GM12878 (cell line): ENCODE results near the gene NHS. TPM values are rescaled to one million over a fixed set of nuclear protein-coding genes. Genes with fewer than 3 reads are reported as not detected.

Source experiments
- ATAC-seq: fragments of 200-7000 bp; cut with Tn5 transposase; 3 replicates; pipeline ENCODE4 v1.9.1; 2020; ENCODE audit warnings: mild to moderate bottlenecking, moderate library complexity
- BruUV-seq: library from RNA; stranded (reverse); fragments of 400-500 nt; replicated peaks from 2 replicates; lab custom pipeline; 2021; lab: Mats Ljungman, UMichigan
- CTCF ChIA-PET: fragments of 300-600 bp; sonication (Branson Sonifier 250); formaldehyde crosslinking; extraction: SDS; loops from one replicate; lab custom pipeline; 2021; ENCODE audit warnings: inconsistent platforms; lab: Yijun Ruan, JAX
- POLR2A ChIA-PET: fragments of 350-600 bp; formaldehyde crosslinking; extraction: SDS; loops from one replicate; lab custom pipeline; 2021; ENCODE audit warnings: inconsistent platforms; lab: Charles Lee
- RAD21 ChIA-PET: fragments of 300-600 bp; sonication (Branson Sonifier 250); formaldehyde crosslinking; loops from one replicate; lab custom pipeline; 2023; ENCODE audit warnings: antibody characterized with exemption; ENCODE audit not compliant: unreplicated experiment; lab: Charles Lee
- SMC1A ChIA-PET: fragments of 300-600 bp; sonication (Branson Sonifier 250); formaldehyde crosslinking; loops from one replicate; lab custom pipeline; 2023; ENCODE audit not compliant: unreplicated experiment, uncharacterized antibody; lab: Charles Lee
- DNase-seq: peaks from one replicate; pipeline ENCODE4 v3.0.0-alpha.2; 2011; ENCODE audit warnings: low read depth, low spot score
- FAIRE-seq: peaks from 3 replicates; lab custom pipeline; 2011; peaks lifted over from hg19 to GRCh38; lab: Jason Lieb, UNC
- H2AFZ ChIP-seq: 2 replicates; pipeline ENCODE4 v1.6.0; 2011; ENCODE audit warnings: low read depth, low read length, control low read depth; ENCODE audit not compliant: control insufficient read depth
- H3K27ac ChIP-seq: 2 replicates; pipeline ENCODE4 v1.5.1; 2011; ENCODE audit warnings: control low read depth; ENCODE audit not compliant: control insufficient read depth, insufficient read depth
- H3K27me3 ChIP-seq, 2 experiments: replicated peaks in 1 of 2; 2 replicates each; pipeline versions ENCODE4 v1.6.0 to v1.6.1; 2011; ENCODE audit warnings: low read length in 1 of 2; ENCODE audit not compliant: control insufficient read depth in 2 of 2, insufficient read depth in 2 of 2
- H3K36me3 ChIP-seq, 2 experiments: 2 replicates each; pipeline ENCODE4 v1.5.1; 2011; ENCODE audit warnings: low read length in 1 of 2; ENCODE audit not compliant: control insufficient read depth in 2 of 2, insufficient read depth in 2 of 2
- H3K4me1 ChIP-seq: 2 replicates; pipeline ENCODE4 v1.6.1; 2011; ENCODE audit warnings: mild to moderate bottlenecking, low read length, moderate library complexity, mixed read lengths; ENCODE audit not compliant: control insufficient read depth, insufficient read depth
- H3K4me2 ChIP-seq: 2 replicates; pipeline ENCODE4 v1.6.0; 2011; ENCODE audit warnings: control low read depth; ENCODE audit not compliant: control insufficient read depth, insufficient read depth
- H3K4me3 ChIP-seq: fragments of 200-600 bp; sonication (generic); 2 replicates; pipeline ENCODE4 v1.5.1; 2016
- H3K79me2 ChIP-seq: 2 replicates; pipeline ENCODE4 v1.6.0; 2011; ENCODE audit warnings: low read length; ENCODE audit not compliant: control insufficient read depth, insufficient read depth
- H3K9ac ChIP-seq: 2 replicates; pipeline ENCODE4 v1.8.0; 2011; ENCODE audit warnings: low read length, control low read depth, mixed read lengths; ENCODE audit not compliant: control insufficient read depth, insufficient read depth
- H3K9me3 ChIP-seq: replicated peaks from 3 replicates; pipeline ENCODE4 v1.5.1; 2011; ENCODE audit warnings: mild to moderate bottlenecking, low read length; ENCODE audit not compliant: control insufficient read depth, insufficient read depth
- H4K20me1 ChIP-seq: 2 replicates; pipeline ENCODE4 v1.6.0; 2011; ENCODE audit not compliant: control insufficient read depth, insufficient read depth
- CBX3 ChIP-seq: fragments of 200-600 bp; sonication (generic); IDR thresholded peaks from 2 replicates; pipeline ENCODE4 v1.6.1; 2016; ENCODE audit warnings: low read depth, borderline replicate concordance
- E4F1 ChIP-seq: fragments of 450-650 bp; IDR thresholded peaks from 2 replicates; pipeline ENCODE4 v1.6.1; 2018; ENCODE audit warnings: borderline replicate concordance, mild to moderate bottlenecking; ENCODE audit not compliant: partially characterized antibody
- FOXM1 ChIP-seq: IDR thresholded peaks from 2 replicates; pipeline ENCODE4 v1.6.1; 2012; ENCODE audit warnings: low read depth, mild to moderate bottlenecking, inconsistent platforms, low read length, moderate library complexity
- MTA2 ChIP-seq: fragments of 450-650 bp; IDR thresholded peaks from 2 replicates; pipeline ENCODE4 v1.6.1; 2016; ENCODE audit warnings: low read depth, mild to moderate bottlenecking, moderate library complexity
- NBN ChIP-seq: fragments of 450-650 bp; IDR thresholded peaks from 2 replicates; pipeline ENCODE4 v1.6.1; 2016
- PAX8 ChIP-seq: fragments of 450-650 bp; IDR thresholded peaks from 2 replicates; pipeline ENCODE4 v1.6.1; 2017; ENCODE audit warnings: mild to moderate bottlenecking, moderate library complexity
- RCOR1 ChIP-seq: conservative IDR thresholded peaks from 2 replicates; pipeline ENCODE4 v1.6.1; 2012; ENCODE audit warnings: low read depth, low read length, improper control_type of control experiment
- RELB ChIP-seq: fragments of 450-650 bp; IDR thresholded peaks from 2 replicates; pipeline ENCODE4 v1.6.1; 2017; ENCODE audit warnings: low read depth, mild to moderate bottlenecking, moderate library complexity
- SIN3A ChIP-seq: IDR thresholded peaks from 2 replicates; pipeline ENCODE4 v1.6.1; 2012; ENCODE audit warnings: low read depth, low read length, improper control_type of control experiment
- SMC3 ChIP-seq: IDR thresholded peaks from 2 replicates; pipeline ENCODE4 v1.6.1; 2011; ENCODE audit warnings: low read length, improper control_type of control experiment, borderline replicate concordance
- TCF3 ChIP-seq: IDR thresholded peaks from 2 replicates; pipeline ENCODE4 v1.6.1; 2012; ENCODE audit warnings: low read depth, mild to moderate bottlenecking, low read length, borderline replicate concordance; ENCODE audit not compliant: insufficient read depth
- WRNIP1 ChIP-seq: IDR thresholded peaks from 2 replicates; pipeline ENCODE4 v1.6.1; 2011; ENCODE audit warnings: low read depth, low read length, improper control_type of control experiment, borderline replicate concordance
- WGBS: methylation state at CpG from one replicate; pipeline ENCODE4 v1.1.6; 2016; ENCODE audit warnings: low lambda C conversion rate; ENCODE audit not compliant: insufficient replicate concordance, insufficient coverage; ENCODE audit errors: missing lambda C conversion rate; 5-methylcytosine and 5-hydroxymethylcytosine counted together
- in situ Hi-C: fragments of 300-500 bp; cut with MboI; formaldehyde crosslinking; loops from 9 replicates; pipeline ENCODE4 v1.14.3; 2018; ENCODE audit warnings: mixed read lengths
- intact Hi-C: fragments of 100-400 bp; cut with micrococcal nuclease; formaldehyde crosslinking; loops from one replicate; pipeline ENCODE4 v1.14.2; 2022; ENCODE audit not compliant: unreplicated experiment
- polyA plus RNA-seq, 11 experiments: library from polyadenylated mRNA; depleted of rRNA in 4 of 11; unstranded in 6 of 11; stranded (reverse) in 5 of 11; fragments of >200 nt; fragmentation: Nextera tagmentation in 4 of 11; fragmentation: Illumina TruSeq in 1 of 11; extraction: Ambion mirVana in 4 of 11; extraction: Trizol in 1 of 11; gene quantifications; 1 replicate in 1 of 11; 2 replicates in 10 of 11; pipeline versions ENCODE4 v1.2.1 to v1.2.3, GENCODE V29; 2011 to 2016; ENCODE audit warnings: inconsistent platforms in 2 of 11, missing spikeins in 2 of 11, low read depth in 1 of 11
- total RNA-seq, 4 experiments: library from RNA; depleted of rRNA in 3 of 4; stranded (reverse); fragments of >200 nt in 3 of 4; fragmentation: Illumina TruSeq in 1 of 4; extraction: Trizol in 1 of 4; gene quantifications; 2 replicates each; pipeline versions ENCODE4 v1.2.1 to v1.2.3, GENCODE V29; 2013 to 2021

Gene NHS
- total and polyA plus RNA-seq, 10 of the 15 experiments (the other 5 are each of a cell fraction or from before 2014, with no cell fraction given) = under 0.01 to 0.07 (median 0.03) TPM; not detected in 7

GRCh38 chrX:17372052-17372451 is 2.9 kb upstream of the NHS start (continued):
- TF ChIP-seq SMC3 (no peak), RELB (no peak)

GRCh38 chrX:17373337-17373736 is 1.7 kb upstream of the NHS start:
- H3K4me1 ChIP-seq = no peaks in the 10 kb centered on the region
- ChIA-PET SMC1A (no interaction called here), CTCF (no interaction called here), RAD21 (no interaction called here), POLR2A (no interaction called here)
- DNase-seq (no peak), FAIRE-seq (no peak), ATAC-seq (no peak)
- in situ Hi-C loops = no loop called here
- no peaks in the 10 kb centered on the region for H3K79me2 ChIP-seq
- no peak overlapping the region for H3K4me2 ChIP-seq
- BruUV-seq = no TSS peak
- no peak overlapping the region for H3K27ac ChIP-seq
- intact Hi-C loops = no loop called here
- H3K9me3 ChIP-seq = no peaks in the 10 kb centered on the region; the same call in 2 of the 3 replicates
- H3K36me3 ChIP-seq = no peaks in the 10 kb centered on the region
- H4K20me1 ChIP-seq = no peaks in the 10 kb centered on the region
- H3K27me3 ChIP-seq = no peaks in the 10 kb centered on the region; a peak in 1 of 4 replicates
- no peak overlapping the region for H2AFZ ChIP-seq
- TF ChIP-seq CBX3 (no peak), PAX8 (no peak), NBN (no peak), E4F1 (no peak), MTA2 (no peak), RCOR1 (no peak), FOXM1 (no peak), SIN3A (no peak), TCF3 (no peak), WRNIP1 (no peak)
- no peak overlapping the region for H3K9ac ChIP-seq
- 61% methylated on average over 3 of the region's 3 CpGs for WGBS
- H3K4me3 ChIP-seq = no peak overlapping the region
